ENCODE results near the gene SEC24C.

- no peak for TF ChIP-seq CTCF (conservative IDR thresholded peaks at IDR 0.05 in 1 of 2, IDR thresholded peaks at IDR 0.05 in 1 of 2; ENCODE audit: extremely low read depth in 1 of 2, insufficient read depth in 1 of 2, low read depth in 1 of 2, low read length in 2 of 2)
- TF ChIP-seq EZH2 (IDR thresholded peaks at IDR 0.05; ENCODE audit: borderline replicate concordance, low read length) = no peak
Measured at GRCh38 chr10:73761781-73762180, 17.6 kb downstream of the SEC24C start.

Data from mammary epithelial cell (primary cell).